ENCODE data around the gene PTPRG. TPM values are rescaled to one million over a fixed set of nuclear protein-coding genes. Genes with fewer than 3 reads are reported as not detected.

PTPRG gene
- total RNA-seq, 1 experiment from 2014 or later = 0.73 TPM

- ChIA-PET POLR2A (ENCODE audit: unreplicated experiment) (no interaction called here), CTCF (no interaction called here)
- Histone ChIP-seq H3K9me2 (replicated peaks; ENCODE audit: low read length) (no peaks in the 10 kb centered on the region), H4K20me1 (ENCODE audit: low read length) (no peaks in the 10 kb centered on the region), H3K9ac (ENCODE audit: low read length) (no peak overlapping the region), H3K27me3 (ENCODE audit: low read length) (no peaks in the 10 kb centered on the region), H3K4me3 (ENCODE audit: low read length) (no peak overlapping the region), H3K36me3 (ENCODE audit: low read depth, low read length) (no peaks in the 10 kb centered on the region), H3F3A (ENCODE audit: low read length, unreplicated experiment) (no peaks in the 10 kb centered on the region), H3K27ac (ENCODE audit: low read length) (no peak overlapping the region), H3K4me1 (ENCODE audit: insufficient read depth, low read length) (no peaks in the 10 kb centered on the region), H2AFZ (ENCODE audit: low read length) (no peak overlapping the region), H3K4me2 (ENCODE audit: low read length) (no peak overlapping the region), H3K79me2 (ENCODE audit: low read length) (no peaks in the 10 kb centered on the region), H3K9me3 (ENCODE audit: low read length) (no peaks in the 10 kb centered on the region)
- TF ChIP-seq EZH2phosphoT487 (IDR thresholded peaks at IDR 0.05; ENCODE audit: borderline replicate concordance, low read length) = no peak
- BruUV-seq (replicated peaks) = no TSS peak
- ATAC-seq = no peak
- intact Hi-C loops (cut with micrococcal nuclease) = no loop called here
- DNase-seq = no peak
These were observed 12.1 kb downstream of the PTPRG start for GRCh38 chr3:61573441-61573840.

- Histone ChIP-seq H3K9me2 (replicated peaks; ENCODE audit: low read length) (no peaks in the 10 kb centered on the region), H3K36me3 (ENCODE audit: low read depth, low read length) (no peaks in the 10 kb centered on the region), H3K27ac (ENCODE audit: low read length) (no peak overlapping the region), H3K4me2 (ENCODE audit: low read length) (no peak overlapping the region), H3K9me3 (ENCODE audit: low read length) (no peaks in the 10 kb centered on the region), H3K27me3 (ENCODE audit: low read length) (no peaks in the 10 kb centered on the region), H4K20me1 (ENCODE audit: low read length) (no peaks in the 10 kb centered on the region), H3K79me2 (ENCODE audit: low read length) (no peaks in the 10 kb centered on the region), H3K4me1 (ENCODE audit: insufficient read depth, low read length) (no peaks in the 10 kb centered on the region), H3F3A (ENCODE audit: low read length, unreplicated experiment) (no peaks in the 10 kb centered on the region), H2AFZ (ENCODE audit: low read length) (no peak overlapping the region), H3K9ac (ENCODE audit: low read length) (no peak overlapping the region), H3K4me3 (ENCODE audit: low read length) (no peak overlapping the region)
- TF ChIP-seq EZH2 (IDR thresholded peaks at IDR 0.05; ENCODE audit: low read length, unreplicated experiment) (no peak), CTCF (conservative IDR thresholded peaks at IDR 0.05; ENCODE audit: low read depth, low read length) (no peak), EZH2phosphoT487 (IDR thresholded peaks at IDR 0.05; ENCODE audit: borderline replicate concordance, low read length) (no peak)
- intact Hi-C loops (cut with micrococcal nuclease) = no loop called here
- CTCF ChIA-PET = no interaction called here
- DNase-seq = no peak
- BruUV-seq (replicated peaks) = no TSS peak
- POLR2A ChIA-PET (ENCODE audit: unreplicated experiment) = no interaction called here
- ATAC-seq = no peak
These were observed 13.5 kb downstream of the PTPRG start for GRCh38 chr3:61574854-61575253.

- Histone ChIP-seq H2AFZ (ENCODE audit: low read length) (no peak overlapping the region), H3K9me2 (replicated peaks; ENCODE audit: low read length) (no peaks in the 10 kb centered on the region), H4K20me1 (ENCODE audit: low read length) (no peaks in the 10 kb centered on the region), H3K9ac (ENCODE audit: low read length) (no peak overlapping the region), H3F3A (ENCODE audit: low read length, unreplicated experiment) (no peaks in the 10 kb centered on the region), H3K27ac (ENCODE audit: low read length) (no peak overlapping the region), H3K36me3 (ENCODE audit: low read depth, low read length) (no peaks in the 10 kb centered on the region), H3K4me2 (ENCODE audit: low read length) (no peak overlapping the region), H3K4me1 (ENCODE audit: insufficient read depth, low read length) (no peaks in the 10 kb centered on the region), H3K27me3 (ENCODE audit: low read length) (no peaks in the 10 kb centered on the region), H3K79me2 (ENCODE audit: low read length) (no peaks in the 10 kb centered on the region), H3K4me3 (ENCODE audit: low read length) (no peak overlapping the region), H3K9me3 (ENCODE audit: low read length) (no peaks in the 10 kb centered on the region)
- ChIA-PET CTCF (no interaction called here), POLR2A (ENCODE audit: unreplicated experiment) (no interaction called here)
- ATAC-seq (no peak), DNase-seq (no peak)
- intact Hi-C loops (cut with micrococcal nuclease) = no loop called here
- no peak for TF ChIP-seq EZH2phosphoT487 (IDR thresholded peaks at IDR 0.05; ENCODE audit: borderline replicate concordance, low read length)
- TF ChIP-seq EZH2 (IDR thresholded peaks at IDR 0.05; ENCODE audit: low read length, unreplicated experiment) = no peak
- no peak for TF ChIP-seq CTCF (conservative IDR thresholded peaks at IDR 0.05; ENCODE audit: low read depth, low read length)
- no TSS peak for BruUV-seq (replicated peaks)
These were observed 14.5 kb downstream of the PTPRG start for GRCh38 chr3:61575893-61576292.

Data from PC-3 (cell line).